DMS 273 (cell line): ENCODE measurements around the gene PDE4D.
A peak's percentile ranks its signal among the peaks of the same experiment; 100 is the strongest.

Experiments used
- DNase-seq: peaks from one replicate; lab custom pipeline; 2025; ENCODE audit not compliant: unreplicated experiment; lab: John Stamatoyannopoulos, UW

PDE4D gene

DNA sequence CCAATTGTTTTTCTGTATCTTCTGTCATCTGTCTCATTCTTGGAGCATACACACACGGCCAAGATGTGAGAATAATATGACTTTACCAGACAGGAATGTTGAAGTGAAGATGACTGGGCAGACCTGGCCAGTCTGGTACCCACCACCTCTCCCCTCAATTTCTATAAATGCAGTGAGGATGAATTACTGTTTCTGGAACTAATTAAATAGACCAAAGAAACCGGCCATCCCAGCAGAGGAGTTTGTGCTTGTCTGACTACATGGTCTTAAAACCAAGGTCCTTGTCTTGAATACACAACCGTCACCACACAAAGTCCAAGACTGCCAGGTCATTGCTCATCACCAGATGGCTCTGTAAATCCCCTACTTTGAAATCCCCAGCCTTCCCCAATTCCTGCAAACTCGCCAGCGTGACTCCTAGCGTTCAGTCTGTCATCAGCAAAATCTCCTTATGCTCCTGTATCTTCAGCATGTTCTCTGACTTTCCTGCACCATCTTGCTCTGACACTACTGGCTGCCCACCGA is 147.2 kb downstream of the PDE4D start:
- peak; percentile 82 for DNase-seq

DNA sequence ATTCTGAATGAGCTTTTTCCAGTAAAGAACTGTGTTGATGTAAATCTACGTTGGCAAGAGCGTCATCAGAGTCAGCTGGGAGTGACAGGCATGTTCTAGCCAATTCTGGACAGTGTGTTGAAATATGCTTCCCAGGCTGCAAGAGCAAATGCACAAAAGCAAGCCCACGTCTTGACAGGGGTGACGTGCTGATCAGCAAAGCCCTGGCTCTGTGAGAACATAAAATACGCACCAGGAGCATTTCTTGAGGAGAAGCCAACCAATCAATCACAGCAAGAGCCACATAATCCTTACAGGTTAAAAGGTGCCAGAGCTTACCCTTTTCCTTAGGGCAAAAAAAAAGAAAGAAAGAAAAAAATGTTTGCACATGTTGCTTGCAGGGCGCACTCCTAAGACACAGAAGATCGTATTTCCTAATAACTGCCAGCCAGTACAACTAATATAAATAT is 148.1 kb downstream of the PDE4D start:
- peak; percentile 69 for DNase-seq

DNA sequence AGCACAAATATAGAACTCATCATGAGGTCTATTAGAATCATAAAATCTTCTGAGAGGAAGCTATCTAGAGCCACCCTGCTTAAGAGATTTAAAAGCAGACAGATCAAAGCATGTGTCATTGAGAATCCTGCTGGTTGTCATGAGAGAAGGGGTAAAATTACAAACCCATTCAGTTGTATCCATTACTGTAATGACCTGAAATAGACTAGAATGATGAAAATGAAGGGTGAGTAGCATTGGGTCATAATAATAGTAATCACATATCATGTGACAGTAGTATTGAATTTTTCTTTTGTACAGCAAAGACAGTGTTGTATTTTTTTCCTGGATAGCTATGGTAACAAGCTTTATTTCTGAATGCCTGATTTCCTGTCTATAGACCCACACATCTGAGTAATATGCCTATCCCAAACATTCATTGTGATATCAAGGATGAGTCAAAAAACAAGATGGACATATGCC is 149.0 kb downstream of the PDE4D start:
- DNase-seq: no peak

DNA sequence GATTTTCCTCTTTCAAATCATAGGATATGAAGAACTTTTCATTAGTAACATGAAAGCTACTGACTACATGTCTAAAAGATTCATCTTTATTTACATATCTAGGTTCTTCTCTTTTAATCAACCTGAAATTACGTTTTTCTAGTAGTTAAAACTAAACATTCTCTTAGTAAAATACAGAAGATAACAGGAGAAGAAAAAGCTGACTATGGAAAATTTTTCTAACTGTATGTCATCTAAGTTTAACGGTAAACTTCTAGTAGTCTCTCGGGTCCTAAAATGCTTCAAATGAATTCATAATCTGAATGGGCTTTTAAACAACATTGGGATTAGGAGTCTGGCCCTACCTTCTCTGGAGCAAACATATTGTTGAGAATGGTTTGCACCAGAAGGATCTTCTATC is 151.9 kb downstream of the PDE4D start:
- DNase-seq: no peak

DNA sequence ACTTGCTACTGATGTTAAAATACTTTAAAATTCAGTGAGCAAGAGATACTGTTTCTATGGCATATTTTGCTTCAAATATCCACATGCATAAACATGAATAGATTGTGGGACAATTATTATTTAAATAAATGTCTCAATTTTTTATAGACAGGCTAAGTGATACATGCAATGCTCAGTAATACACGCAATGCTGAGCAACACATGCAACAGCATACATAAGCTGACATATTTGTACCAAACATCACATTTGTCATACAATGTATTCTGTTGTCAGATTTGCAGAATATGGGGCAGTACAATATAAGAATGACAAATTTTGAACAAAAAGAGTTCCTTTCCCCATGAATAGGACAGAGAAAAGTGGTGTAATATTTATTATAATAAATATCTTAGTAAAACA is 155.5 kb downstream of the PDE4D start:
- DNase-seq: no peak

DNA sequence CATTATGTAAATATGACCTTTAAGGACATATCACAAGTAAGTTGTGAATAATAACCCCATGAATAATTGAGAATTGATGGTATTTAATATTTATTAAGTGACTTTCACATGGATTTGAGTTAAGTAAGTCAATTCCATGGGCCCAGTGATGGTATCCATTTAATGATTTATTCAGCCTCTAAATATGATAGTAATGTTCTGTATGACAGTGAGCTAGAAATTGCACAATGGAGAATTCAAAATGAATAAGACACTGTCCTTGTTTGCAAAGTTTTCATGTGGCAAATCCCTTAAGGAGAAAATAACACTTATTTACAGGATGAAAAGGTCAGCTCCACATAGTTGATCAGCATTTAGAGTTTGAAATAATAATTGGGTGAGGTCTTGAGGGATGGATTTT is 160.7 kb downstream of the PDE4D start:
- no peak for DNase-seq

DNA sequence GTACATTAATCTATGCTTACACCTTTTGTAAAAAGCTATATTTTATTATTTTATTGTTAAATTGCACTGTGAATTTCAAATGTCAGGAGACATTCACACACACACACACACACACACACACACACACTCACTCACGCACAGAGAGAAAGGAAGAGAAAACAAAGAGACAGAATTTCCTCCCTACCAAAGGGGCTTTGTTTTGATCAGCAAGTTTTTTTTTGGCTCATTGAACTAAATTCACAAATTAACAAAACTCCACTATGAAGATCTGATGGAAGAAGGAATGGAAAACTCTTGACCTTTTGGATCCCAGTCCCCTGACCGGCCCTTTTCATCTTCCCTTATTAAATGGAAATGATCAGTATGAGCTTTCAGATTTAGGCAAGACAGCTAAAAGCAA is 161.2 kb downstream of the PDE4D start:
- no peak for DNase-seq

DNA sequence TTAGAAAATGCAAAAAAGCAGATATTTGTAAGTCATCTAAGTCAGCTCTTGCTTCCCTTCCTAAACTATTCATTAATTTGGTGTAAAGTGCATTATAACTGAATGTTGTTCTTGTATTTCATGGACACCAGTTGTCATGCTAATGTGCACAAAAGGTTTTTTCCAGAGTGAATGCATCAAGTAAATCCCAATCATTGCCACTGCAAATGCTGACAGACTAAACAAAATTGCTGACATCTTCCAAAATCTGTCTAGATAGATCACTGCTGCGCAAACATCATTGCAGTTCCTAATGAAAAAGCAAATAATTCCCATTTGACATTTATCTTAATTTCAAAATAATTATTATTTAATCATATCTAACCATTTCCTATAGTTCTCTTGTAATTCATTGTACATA is 161.7 kb downstream of the PDE4D start:
- no peak for DNase-seq

DNA sequence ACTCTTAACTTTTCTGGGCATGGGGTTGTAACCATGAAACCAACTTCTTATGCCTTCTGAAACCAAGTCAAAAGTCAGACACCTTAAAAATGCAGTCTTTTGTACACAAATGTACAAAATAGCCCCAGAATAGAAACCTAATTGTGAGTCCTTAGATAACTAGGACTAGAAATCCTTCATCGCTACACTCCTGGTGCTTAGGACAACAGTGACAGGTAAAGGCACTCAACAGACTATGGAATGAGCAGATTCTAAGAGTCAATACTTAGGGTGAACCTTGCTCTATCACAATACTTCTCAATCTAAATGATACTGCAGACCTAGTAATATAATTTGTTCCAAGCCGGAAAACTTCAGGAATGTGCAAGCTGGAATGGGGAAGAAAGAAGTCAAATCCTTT is 163.7 kb downstream of the PDE4D start:
- no peak for DNase-seq

DNA sequence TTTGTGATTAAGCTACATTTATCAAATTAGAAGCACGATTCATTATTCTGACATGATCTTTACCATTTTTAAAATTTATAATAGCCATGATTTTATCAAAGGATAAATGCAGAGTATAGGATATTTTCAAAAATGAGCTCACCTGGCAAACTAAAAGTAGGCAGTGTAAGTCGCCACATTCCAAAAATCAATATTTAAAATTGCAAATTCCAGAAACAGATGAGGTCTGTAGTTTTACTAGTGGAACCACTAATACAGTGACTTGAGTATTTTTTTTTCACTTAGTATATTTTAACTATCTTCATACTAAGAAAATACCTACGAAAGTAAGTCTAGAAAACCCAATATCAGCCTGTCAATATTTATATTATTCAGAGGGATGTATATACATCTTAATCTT is 164.2 kb downstream of the PDE4D start:
- DNase-seq: no peak

DNA sequence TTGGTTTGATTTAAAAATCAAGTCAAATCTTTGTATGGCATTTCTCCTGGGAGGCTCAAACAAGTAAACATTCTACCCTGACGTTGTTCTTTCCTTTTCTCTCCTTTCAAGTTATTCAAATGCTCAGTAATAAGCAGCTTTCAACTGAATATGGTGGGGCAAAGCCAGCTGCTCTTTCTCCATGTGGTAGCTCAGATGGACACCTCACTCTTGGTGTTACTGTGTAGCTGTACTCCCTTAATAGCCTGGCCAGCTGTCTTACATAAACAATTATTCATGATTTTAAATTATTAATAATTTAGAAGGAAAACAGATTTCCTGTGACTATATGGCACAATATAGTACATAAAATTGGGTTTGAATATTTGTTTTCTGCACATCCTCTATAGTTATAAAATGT is 165.2 kb downstream of the PDE4D start:
- peak; percentile 71 for DNase-seq

DNA sequence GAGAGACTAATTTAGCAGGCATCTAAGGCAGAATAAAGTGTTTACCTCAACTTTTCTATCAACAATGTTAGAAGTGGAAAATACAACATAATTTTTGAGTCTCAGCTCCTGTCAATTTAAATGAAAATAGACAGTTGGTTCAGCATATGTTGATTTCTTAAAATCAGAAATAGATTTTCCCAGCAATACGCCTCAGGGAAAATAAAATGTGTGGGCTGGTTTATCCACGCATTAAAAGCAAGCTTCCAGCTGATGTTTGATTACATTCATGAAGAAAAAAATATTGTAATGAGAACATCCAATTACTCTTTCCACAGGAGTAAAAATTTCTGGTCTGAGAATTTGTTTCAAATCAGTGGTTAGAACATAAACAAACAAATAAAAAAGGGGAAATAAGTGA is 166.3 kb downstream of the PDE4D start:
- DNase-seq: no peak

DNA sequence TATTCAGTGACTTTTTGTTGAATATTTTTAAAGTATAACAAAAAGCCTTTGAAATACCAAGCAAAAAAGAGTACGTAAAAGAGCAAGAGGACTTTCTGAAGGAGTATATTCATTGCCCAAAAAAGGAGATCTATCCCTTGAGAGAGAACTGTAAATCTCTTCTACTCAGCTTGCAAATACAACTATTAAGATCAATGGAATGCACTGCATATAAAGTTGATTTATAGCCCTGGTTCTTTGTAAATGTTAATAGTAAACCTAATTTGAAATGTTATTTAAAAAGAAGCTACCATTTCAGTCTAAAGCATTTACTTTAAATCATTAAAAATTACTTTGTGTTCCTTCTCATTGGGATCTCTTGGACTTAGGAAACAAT is 168.1 kb downstream of the PDE4D start:
- no peak for DNase-seq

DNA sequence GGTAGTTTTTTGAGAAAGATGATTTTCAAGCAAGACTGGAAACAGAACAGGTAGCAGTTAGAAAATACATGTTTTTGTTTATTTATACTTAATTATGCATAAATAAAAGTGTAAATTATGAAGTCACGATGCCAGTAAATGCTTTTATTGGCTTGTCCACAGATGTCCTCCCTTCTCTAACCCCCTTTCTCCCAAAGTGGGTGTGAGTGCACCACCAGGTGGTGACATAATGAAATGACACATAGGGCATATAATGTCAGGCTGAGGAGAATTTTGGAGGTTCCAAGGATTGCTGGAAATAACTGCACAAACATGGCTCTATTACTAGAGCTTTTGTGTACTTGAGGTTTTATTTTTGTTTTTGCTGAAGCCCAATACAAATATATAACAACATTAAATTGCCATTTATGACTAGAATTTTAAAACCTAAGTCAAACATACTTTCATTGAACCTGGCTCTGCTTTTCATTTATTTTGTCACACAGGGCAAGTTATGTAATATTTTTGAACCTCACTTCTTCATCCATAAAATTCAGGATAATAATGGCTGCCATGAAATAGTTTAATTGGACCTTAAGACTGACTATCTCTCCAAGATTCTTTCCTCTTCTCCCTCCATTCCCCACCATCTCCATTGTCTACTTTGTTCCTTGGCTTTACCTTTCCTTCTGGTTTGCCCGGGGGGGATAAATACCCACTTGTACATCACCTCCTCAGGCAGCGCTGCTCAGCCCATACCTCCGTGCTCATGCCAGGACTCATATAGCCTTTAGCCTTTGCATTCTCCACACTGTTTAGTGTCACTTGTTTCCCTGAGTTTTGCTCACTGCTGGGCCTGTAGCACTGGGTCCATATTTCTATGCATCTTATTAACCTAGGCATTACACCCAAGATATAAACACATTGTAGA is 168.8 kb downstream of the PDE4D start:
- peak; percentile 80 for DNase-seq

DNA sequence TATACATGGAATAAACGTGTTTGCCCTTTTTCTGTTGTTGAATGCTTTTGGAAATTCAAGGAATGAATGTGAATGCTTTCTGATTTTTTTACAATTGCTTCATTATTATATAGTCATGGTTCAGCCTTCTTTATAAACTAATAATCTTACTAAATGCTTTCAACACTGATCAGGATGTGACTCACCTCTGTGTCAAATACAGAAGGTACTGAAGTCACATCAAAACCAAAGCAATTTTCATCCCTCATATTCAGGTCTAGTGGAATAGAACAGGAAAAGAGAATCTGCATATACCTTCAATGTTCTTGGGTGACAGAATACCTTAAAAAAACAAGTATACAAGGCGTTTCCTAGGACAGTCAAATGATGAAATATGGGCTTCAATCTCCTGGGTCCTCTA is 170.7 kb downstream of the PDE4D start:
- DNase-seq: no peak

DNA sequence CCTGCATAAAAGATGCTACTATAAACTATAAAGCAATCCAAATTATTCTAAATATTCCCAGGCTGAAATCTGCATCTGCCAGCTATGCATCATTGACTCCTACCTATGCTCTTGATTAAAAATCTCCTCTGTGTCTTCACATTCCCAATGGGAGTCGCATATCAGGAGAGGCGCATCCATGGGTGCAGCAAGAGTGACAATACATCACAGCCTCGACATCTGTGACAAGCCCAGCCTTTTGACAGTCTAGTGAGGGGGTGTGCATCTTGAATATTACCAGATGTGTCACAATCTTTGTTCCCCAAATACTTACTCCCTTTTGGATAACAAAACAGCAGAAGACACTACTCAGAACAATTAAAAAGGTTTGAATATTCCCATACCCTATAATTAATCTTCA is 171.8 kb downstream of the PDE4D start:
- no peak for DNase-seq

DNA sequence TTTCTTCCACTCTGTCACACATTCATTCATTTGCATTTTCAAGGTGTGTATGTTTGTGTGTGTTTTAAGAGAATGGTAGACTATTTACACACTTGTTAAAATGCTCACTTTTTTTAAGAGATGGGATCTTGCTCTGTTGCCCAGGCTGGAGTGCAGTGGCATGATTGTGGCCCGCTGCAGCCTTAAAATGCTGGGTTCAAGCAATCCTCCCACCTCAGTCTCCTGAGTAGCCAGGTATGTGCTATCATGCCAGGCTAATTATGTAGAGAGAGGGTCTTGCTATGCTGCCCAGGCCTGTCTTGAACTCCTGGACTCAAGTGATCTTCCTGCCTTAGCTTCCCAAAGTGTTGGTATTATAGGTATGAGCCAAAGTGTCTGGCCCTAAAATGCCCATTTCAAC is 173.5 kb downstream of the PDE4D start:
- DNase-seq: no peak

DNA sequence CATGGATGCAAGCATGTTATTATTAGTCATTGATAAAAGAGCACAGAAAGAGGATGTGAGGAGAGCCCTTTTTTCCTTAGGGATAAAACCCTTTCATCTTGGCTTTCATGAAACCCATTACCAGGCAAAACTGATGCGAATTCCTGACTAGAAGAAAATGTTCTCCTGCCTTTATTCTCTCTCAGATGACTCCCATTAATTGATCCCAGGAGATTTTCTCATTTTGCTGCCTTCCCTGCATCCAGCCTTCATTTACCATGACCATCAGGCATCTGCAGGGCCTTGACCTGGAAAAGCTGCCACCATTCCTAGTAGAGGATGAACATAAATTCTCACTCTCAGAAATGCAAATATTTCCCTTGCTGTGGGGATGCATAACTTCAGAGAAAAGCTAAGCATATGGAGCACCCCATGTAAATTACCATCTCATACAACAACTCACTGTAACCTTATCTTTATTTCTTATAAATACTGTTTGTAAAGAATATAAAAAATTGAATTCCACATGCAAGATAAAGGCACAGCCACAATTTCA is 176.5 kb downstream of the PDE4D start:
- no peak for DNase-seq

DNA sequence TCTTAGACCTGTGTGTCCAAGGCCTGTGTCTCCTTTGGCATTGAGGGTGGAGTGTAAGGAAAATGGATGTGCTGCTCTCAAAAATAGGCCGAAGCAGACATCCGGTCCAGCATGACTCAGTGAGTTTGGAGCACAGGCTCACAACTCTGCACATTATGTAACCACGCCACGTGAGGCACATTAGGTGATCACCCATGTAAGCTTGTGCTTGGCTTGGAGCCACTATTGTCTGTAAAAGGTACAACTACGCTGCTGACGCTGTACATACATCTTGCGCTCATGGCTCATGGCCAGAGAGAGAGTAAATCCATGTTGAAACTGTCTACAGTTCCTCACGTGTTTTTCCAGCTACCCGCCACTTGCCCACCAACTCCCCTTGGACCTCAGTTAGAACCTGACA is 177.5 kb downstream of the PDE4D start:
- DNase-seq: no peak

DNA sequence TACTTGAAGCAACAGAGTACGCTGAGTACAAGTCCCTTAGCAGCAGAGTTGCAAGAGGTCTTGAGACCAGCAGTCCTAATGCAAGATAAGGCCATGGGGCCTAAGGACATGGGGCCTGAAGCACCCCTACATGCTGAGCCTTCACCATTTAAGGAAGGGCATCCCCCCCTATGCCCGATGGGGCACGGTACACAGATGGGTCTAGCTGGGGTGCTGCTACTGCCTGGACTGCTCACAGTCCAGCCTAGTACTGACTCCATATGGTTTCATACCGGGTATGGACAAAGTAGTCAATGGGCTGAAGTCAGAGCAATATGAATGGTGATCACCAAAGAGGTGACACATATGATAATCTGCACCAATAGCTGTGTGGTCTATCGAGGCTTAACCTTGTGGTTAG is 178.3 kb downstream of the PDE4D start:
- no peak for DNase-seq

DNA sequence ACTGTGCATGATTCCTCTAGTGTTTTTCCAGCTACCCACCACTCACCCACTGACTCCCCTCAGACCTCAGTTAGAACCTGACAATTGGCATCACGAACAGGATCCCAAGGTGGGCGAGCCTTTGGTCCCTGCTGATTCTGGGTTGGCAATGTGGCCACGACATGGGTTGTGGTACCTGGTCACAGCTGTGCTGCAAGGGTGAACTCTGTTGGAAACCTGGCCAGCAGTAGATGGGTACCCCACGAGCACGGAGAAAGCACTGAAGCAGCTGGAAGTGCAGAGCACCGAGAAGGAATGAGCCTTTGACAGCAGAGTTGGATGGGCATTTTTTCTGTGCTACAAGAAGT is 180.1 kb downstream of the PDE4D start:
- DNase-seq: no peak

DNA sequence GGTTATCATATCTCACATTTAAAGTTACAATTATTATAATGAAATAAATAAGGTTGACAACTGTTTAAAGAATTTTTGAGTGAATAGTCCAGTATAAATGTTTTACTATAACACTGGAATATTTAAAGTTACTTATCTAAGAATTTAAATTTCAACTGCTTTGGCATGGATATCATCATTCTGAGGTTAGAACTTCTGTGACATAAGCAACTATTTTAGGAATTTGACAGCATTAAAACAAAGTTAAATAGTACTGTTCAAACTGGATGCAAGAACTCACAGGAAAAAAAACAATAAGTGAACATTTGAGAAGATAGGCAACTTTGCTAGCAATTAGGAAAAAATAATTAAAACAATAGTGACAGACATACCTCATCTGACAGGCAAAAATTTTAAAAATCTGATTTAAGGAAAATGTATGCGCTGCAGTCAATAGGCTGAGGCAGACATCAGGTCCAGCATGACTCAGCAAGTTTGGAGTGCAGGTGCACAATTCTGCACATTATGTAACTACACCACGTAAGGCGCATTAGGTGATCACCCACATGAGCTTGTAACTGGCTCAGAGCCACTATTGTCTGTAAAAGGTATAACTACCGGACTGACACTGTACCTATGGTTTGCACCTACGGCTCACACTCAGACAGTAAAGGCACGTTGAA is 180.6 kb downstream of the PDE4D start:
- DNase-seq: peak; percentile 51
